Chondrocyte (in vitro differentiated cells): ENCODE results near the gene SFMBT2. TPM values are rescaled to one million over a fixed set of nuclear protein-coding genes. Genes with fewer than 3 reads are reported as not detected.

Source experiments
- DNase-seq: peaks from one replicate; pipeline ENCODE4 v3.0.0; 2021; ENCODE audit warnings: mixed read lengths, low spot score
- H3K27ac Mint-ChIP-seq: one replicate; pipeline ENCODE4 v1.8.0; 2021; ENCODE audit warnings: mild to moderate bottlenecking, moderate library complexity, mixed read lengths; ENCODE audit not compliant: unreplicated experiment
- H3K27me3 Mint-ChIP-seq: 2 replicates; pipeline ENCODE4 v1.8.0; 2021; ENCODE audit warnings: low read depth, mixed read lengths
- H3K36me3 Mint-ChIP-seq: 2 replicates; pipeline ENCODE4 v1.8.0; 2021; ENCODE audit warnings: low read depth, mixed read lengths
- H3K4me1 Mint-ChIP-seq: 2 replicates; pipeline ENCODE4 v1.8.0; 2021; ENCODE audit warnings: low read depth, mild to moderate bottlenecking, mixed read lengths
- H3K4me3 Mint-ChIP-seq: one replicate; pipeline ENCODE4 v1.8.0; 2021; ENCODE audit warnings: mild to moderate bottlenecking, moderate library complexity, mixed read lengths; ENCODE audit not compliant: unreplicated experiment
- H3K9me3 Mint-ChIP-seq: 2 replicates; pipeline ENCODE4 v1.8.0; 2021; ENCODE audit warnings: low read depth, mixed read lengths
- CTCF ChIP-seq: fragments of 200-600 bp; sonication (generic); IDR thresholded peaks from 2 replicates; pipeline ENCODE4 v1.5.0; 2021; ENCODE audit warnings: antibody characterized with exemption, mild to moderate bottlenecking, moderate library complexity
- total RNA-seq: library from RNA; stranded (reverse); gene quantifications from 3 replicates; pipeline ENCODE4 v1.2.1, GENCODE V29; 2021

Gene SFMBT2
- total RNA-seq, 1 donor from 2014 or later: 1.9 TPM

- Mint-ChIP-seq H3K9me3 (peaks cover 12% of the 10 kb centered on the region), H3K27me3 (no peaks in the 10 kb centered on the region), H3K4me1 (no peaks in the 10 kb centered on the region), H3K4me3 (no peak overlapping the region), H3K27ac (no peak overlapping the region), H3K36me3 (peaks cover 3% of the 10 kb centered on the region)
- no peak for TF ChIP-seq CTCF
- DNase-seq: no peak
These were observed 82.9 kb downstream of the SFMBT2 start for GRCh38 chr10:7327885-7328284.

GRCh38 chr10:7322623-7323022 lies 88.2 kb downstream of the SFMBT2 start:
- no peaks in the 10 kb centered on the region for H3K27me3 Mint-ChIP-seq
- H3K27ac Mint-ChIP-seq: no peak overlapping the region
- no peak for TF ChIP-seq CTCF
- DNase-seq: no peak
- no peaks in the 10 kb centered on the region for H3K9me3 Mint-ChIP-seq
- H3K36me3 Mint-ChIP-seq: no peaks in the 10 kb centered on the region
- no peaks in the 10 kb centered on the region for H3K4me1 Mint-ChIP-seq
- no peak overlapping the region for H3K4me3 Mint-ChIP-seq

GRCh38 chr10:7320072-7320471 lies 90.8 kb downstream of the SFMBT2 start:
- TF ChIP-seq CTCF: no peak
- no peaks in the 10 kb centered on the region for H3K36me3 Mint-ChIP-seq
- no peak overlapping the region for H3K4me3 Mint-ChIP-seq
- H3K4me1 Mint-ChIP-seq: no peaks in the 10 kb centered on the region
- no peaks in the 10 kb centered on the region for H3K27me3 Mint-ChIP-seq
- DNase-seq: no peak
- H3K27ac Mint-ChIP-seq: no peak overlapping the region
- no peaks in the 10 kb centered on the region for H3K9me3 Mint-ChIP-seq

GRCh38 chr10:7319632-7320031 lies 91.2 kb downstream of the SFMBT2 start:
- no peaks in the 10 kb centered on the region for H3K27me3 Mint-ChIP-seq
- H3K27ac Mint-ChIP-seq: no peak overlapping the region
- H3K9me3 Mint-ChIP-seq: no peaks in the 10 kb centered on the region
- no peak for DNase-seq
- H3K4me3 Mint-ChIP-seq: no peak overlapping the region
- H3K4me1 Mint-ChIP-seq: no peaks in the 10 kb centered on the region
- H3K36me3 Mint-ChIP-seq: no peaks in the 10 kb centered on the region
- TF ChIP-seq CTCF: no peak

DNA sequence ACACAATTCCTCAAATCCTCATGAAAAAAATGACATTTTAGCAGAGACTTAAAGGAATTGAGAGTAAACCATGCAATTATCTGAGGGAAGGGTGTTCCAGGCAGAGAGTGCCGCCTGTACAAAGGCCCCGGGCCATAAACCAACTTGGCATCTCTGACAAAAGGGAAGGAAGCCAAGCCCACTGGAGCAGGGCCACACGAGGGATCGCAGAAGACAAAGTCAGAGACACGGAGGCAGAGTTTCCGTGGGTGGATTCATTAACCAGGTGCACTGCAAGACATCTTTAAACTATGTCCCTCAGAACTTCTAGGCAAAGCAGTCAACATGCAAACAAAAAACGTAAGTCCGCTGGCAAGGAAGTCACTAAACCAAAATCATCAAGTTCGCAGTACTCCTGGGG lies 92.0 kb downstream of the SFMBT2 start:
- DNase-seq: no peak
- no peak overlapping the region for H3K27ac Mint-ChIP-seq
- no peaks in the 10 kb centered on the region for H3K4me1 Mint-ChIP-seq
- no peak for TF ChIP-seq CTCF
- H3K27me3 Mint-ChIP-seq: no peaks in the 10 kb centered on the region
- H3K9me3 Mint-ChIP-seq: no peaks in the 10 kb centered on the region
- H3K4me3 Mint-ChIP-seq: no peak overlapping the region
- H3K36me3 Mint-ChIP-seq: no peaks in the 10 kb centered on the region
